ENCODE results near the gene SND1.

DNA sequence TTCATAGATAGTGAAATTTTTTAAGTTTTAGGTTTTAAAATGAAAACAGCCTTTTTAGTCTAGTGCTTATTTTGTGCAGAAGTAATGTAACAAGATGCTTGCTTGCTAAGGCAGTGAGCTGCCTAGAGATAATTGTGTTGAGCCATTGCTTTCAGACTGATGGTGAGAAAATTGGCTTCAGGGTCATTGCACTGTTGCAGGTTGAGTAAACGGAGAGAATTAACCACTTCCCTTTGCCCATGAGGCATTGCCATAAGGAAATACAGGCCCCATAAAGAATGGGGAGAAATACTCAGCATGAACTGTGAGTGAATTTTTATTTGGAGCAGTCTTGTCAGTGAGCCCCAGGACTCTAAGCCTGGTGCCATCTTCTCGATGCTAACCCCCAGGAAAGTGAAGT lies 238.7 kb downstream of the SND1 start:
- TF ChIP-seq, protein P1, sequence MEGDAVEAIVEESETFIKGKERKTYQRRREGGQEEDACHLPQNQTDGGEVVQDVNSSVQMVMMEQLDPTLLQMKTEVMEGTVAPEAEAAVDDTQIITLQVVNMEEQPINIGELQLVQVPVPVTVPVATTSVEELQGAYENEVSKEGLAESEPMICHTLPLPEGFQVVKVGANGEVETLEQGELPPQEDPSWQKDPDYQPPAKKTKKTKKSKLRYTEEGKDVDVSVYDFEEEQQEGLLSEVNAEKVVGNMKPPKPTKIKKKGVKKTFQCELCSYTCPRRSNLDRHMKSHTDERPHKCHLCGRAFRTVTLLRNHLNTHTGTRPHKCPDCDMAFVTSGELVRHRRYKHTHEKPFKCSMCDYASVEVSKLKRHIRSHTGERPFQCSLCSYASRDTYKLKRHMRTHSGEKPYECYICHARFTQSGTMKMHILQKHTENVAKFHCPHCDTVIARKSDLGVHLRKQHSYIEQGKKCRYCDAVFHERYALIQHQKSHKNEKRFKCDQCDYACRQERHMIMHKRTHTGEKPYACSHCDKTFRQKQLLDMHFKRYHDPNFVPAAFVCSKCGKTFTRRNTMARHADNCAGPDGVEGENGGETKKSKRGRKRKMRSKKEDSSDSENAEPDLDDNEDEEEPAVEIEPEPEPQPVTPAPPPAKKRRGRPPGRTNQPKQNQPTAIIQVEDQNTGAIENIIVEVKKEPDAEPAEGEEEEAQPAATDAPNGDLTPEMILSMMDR (conservative IDR thresholded peaks at IDR 0.05; ENCODE audit: low read depth, low read length) = no peak
- TF ChIP-seq EZH2 (IDR thresholded peaks at IDR 0.05; ENCODE audit: low read length, unreplicated experiment) (no peak), EZH2phosphoT487 (IDR thresholded peaks at IDR 0.05; ENCODE audit: borderline replicate concordance, low read length) (no peak)

Measured in PC-3 (cell line).